Vagina (tissue), 2 donors: Measurements from ENCODE around the gene NLGN1. TPM values are rescaled to one million over a fixed set of nuclear protein-coding genes. Genes with fewer than 3 reads are reported as not detected.

Experiments used
- DNase-seq, 2 donors: peaks; one replicate each; pipeline ENCODE4 v3.0.0-alpha.2; 2017; ENCODE audit errors: extremely low spot score in 2 of 2
- H3K27ac ChIP-seq: fragments of 200-600 bp; sonication (generic); one replicate; pipeline ENCODE4 v1.5.1; 2019
- H3K27me3 ChIP-seq: fragments of 200-600 bp; sonication (generic); one replicate; pipeline ENCODE4 v1.5.1; 2019
- H3K36me3 ChIP-seq, 2 donors: fragments of 200-600 bp; sonication (generic); one replicate each; pipeline ENCODE4 v1.5.1; 2017 to 2019
- H3K4me1 ChIP-seq: fragments of 200-600 bp; sonication (generic); one replicate; pipeline ENCODE4 v1.5.1; 2019
- H3K4me3 ChIP-seq, 2 donors: fragments of 200-600 bp; sonication (generic); 1 replicate in 1 of 2; 2 replicates in 1 of 2; pipeline ENCODE4 v1.5.1; 2016 to 2019
- H3K9me3 ChIP-seq: fragments of 200-600 bp; sonication (generic); one replicate; pipeline ENCODE4 v1.5.1; 2019
- POLR2A ChIP-seq, 2 donors: fragments of 450-650 bp; IDR thresholded peaks; one replicate each; pipeline ENCODE4 v1.6.1; 2017; ENCODE audit warnings: antibody characterized with exemption in 2 of 2, mild to moderate bottlenecking in 2 of 2, moderate library complexity in 2 of 2
- POLR2AphosphoS5 ChIP-seq, 2 donors: sonication (generic); formaldehyde crosslinking; IDR thresholded peaks; one replicate each; pipeline ENCODE4 v1.9.0; 2017; ENCODE audit warnings: antibody characterized with exemption in 2 of 2, mild to moderate bottlenecking in 2 of 2, low read depth in 1 of 2; ENCODE audit not compliant: insufficient read depth in 1 of 2
- intact Hi-C: fragments of 100-400 bp; cut with DNase I; formaldehyde crosslinking; loops from one replicate; pipeline ENCODE4 v1.15.1; 2023
- total RNA-seq: library from RNA; depleted of rRNA; stranded (reverse); fragments of >200 nt; gene quantifications from one replicate; pipeline ENCODE4 v1.2.3, GENCODE V29; 2016
- TF ChIP-seq, protein P1 (sequence below), 3 experiments: fragments of 450-650 bp in 2 of 3; fragments of 200-600 bp in 1 of 3; sonication (generic) in 1 of 3; IDR thresholded peaks; one replicate each; pipeline ENCODE4 v1.5.1; 2017 to 2019; ENCODE audit warnings: antibody characterized with exemption in 3 of 3, mild to moderate bottlenecking in 2 of 3, moderate library complexity in 2 of 3

NLGN1 gene
- total RNA-seq, 1 donor from 2014 or later = 4.7 TPM

DNA sequence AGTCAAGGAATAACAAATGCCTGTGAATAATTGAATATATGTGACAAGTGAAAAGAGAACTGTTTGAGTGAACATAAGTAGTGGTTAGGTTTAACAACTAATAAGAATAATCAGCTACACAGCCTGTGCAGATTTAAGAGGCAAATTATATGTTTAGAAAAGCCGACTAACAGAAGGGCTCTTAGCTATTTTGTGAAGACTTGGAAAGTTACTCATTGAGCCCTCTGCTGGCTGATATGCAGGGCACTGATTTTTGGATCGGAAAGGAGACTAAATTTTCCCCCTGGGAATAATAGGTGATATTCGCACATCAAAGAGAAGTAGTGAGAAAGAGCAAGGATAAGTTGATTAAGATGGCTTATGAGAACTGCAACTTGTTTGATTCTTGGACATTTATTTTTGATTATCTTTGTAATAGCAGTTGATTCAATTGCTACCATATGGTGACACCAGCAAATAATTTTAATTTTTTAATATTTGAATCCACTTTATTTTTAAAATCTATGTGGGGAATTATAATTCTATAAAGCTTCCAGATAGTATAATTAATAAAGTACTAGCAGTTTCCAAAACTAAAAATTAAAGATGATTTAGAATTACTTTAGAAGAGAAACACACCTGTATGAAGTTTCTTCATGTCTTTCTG lies 156.2 kb downstream of the NLGN1 start:
- H3K4me1 ChIP-seq = no peaks in the 10 kb centered on the region
- intact Hi-C loops = no loop called here
- no peak overlapping the region for H3K27ac ChIP-seq
- DNase-seq = no peak
- no peaks in the 10 kb centered on the region for H3K36me3 ChIP-seq
- no peaks in the 10 kb centered on the region for H3K27me3 ChIP-seq
- TF ChIP-seq, protein P1, sequence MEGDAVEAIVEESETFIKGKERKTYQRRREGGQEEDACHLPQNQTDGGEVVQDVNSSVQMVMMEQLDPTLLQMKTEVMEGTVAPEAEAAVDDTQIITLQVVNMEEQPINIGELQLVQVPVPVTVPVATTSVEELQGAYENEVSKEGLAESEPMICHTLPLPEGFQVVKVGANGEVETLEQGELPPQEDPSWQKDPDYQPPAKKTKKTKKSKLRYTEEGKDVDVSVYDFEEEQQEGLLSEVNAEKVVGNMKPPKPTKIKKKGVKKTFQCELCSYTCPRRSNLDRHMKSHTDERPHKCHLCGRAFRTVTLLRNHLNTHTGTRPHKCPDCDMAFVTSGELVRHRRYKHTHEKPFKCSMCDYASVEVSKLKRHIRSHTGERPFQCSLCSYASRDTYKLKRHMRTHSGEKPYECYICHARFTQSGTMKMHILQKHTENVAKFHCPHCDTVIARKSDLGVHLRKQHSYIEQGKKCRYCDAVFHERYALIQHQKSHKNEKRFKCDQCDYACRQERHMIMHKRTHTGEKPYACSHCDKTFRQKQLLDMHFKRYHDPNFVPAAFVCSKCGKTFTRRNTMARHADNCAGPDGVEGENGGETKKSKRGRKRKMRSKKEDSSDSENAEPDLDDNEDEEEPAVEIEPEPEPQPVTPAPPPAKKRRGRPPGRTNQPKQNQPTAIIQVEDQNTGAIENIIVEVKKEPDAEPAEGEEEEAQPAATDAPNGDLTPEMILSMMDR (IDR thresholded peaks at IDR 0.05) = peak in 2 of 3 experiments; percentile 43 to 54
- TF ChIP-seq POLR2A (IDR thresholded peaks at IDR 0.05) = no peak
- no peak for TF ChIP-seq POLR2AphosphoS5 (IDR thresholded peaks at IDR 0.05; ENCODE audit: insufficient read depth in 1 of 2, low read depth in 1 of 2)
- no peak overlapping the region for H3K4me3 ChIP-seq
- no peaks in the 10 kb centered on the region for H3K9me3 ChIP-seq

DNA sequence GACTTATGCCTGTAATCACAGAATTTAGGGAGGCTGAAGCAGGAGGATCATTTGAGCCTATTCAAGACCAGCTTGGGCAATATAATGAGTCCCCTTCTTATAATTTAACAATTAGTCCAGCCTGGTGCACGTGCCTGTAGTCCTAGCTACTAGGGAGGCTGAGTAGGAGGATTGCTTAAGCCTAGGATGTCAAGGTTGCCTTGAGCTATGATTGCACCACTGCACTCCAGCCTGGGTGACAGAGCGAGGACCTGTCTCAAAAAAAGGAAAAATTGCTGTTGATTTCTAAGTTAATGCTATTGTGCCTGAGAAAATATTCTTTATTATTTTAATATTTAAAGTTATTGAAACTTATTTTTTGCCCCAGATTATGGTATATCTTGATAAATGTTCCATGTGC lies 159.0 kb downstream of the NLGN1 start:
- no peak overlapping the region for H3K4me3 ChIP-seq
- intact Hi-C loops = no loop called here
- no peaks in the 10 kb centered on the region for H3K36me3 ChIP-seq
- H3K27me3 ChIP-seq = no peaks in the 10 kb centered on the region
- no peaks in the 10 kb centered on the region for H3K9me3 ChIP-seq
- H3K27ac ChIP-seq = no peak overlapping the region
- TF ChIP-seq, protein P1 (IDR thresholded peaks at IDR 0.05) = no peak
- TF ChIP-seq POLR2AphosphoS5 (IDR thresholded peaks at IDR 0.05; ENCODE audit: insufficient read depth in 1 of 2, low read depth in 1 of 2) (no peak), POLR2A (IDR thresholded peaks at IDR 0.05) (no peak)
- H3K4me1 ChIP-seq = no peaks in the 10 kb centered on the region
- no peak for DNase-seq

DNA sequence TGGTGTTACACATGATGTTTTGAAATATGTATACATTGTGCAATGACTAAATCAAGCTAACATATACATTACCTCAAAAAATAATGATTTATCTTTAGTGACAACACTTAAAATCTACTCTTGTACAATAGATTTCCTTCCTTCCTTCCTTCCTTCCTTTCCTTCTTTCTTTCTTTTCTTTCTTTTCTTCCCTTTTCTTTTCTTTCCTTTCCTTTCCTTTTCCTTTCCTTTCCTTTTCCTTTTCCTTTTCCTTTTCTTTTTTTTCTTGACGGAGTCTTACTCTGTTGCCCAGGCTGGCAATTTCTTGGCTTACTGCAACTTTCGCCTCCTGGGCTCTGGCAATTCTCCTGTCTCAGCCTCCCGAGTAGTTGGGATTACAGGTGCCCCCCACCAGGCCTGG lies 170.5 kb downstream of the NLGN1 start:
- no peak for DNase-seq
- Histone ChIP-seq H3K9me3 (no peaks in the 10 kb centered on the region), H3K27ac (no peak overlapping the region), H3K4me3 (no peak overlapping the region), H3K36me3 (no peaks in the 10 kb centered on the region), H3K27me3 (no peaks in the 10 kb centered on the region), H3K4me1 (no peaks in the 10 kb centered on the region)
- TF ChIP-seq POLR2A (IDR thresholded peaks at IDR 0.05) (no peak), POLR2AphosphoS5 (IDR thresholded peaks at IDR 0.05; ENCODE audit: insufficient read depth in 1 of 2, low read depth in 1 of 2) (no peak)
- TF ChIP-seq, protein P1 (IDR thresholded peaks at IDR 0.05) = no peak
- intact Hi-C loops = no loop called here

DNA sequence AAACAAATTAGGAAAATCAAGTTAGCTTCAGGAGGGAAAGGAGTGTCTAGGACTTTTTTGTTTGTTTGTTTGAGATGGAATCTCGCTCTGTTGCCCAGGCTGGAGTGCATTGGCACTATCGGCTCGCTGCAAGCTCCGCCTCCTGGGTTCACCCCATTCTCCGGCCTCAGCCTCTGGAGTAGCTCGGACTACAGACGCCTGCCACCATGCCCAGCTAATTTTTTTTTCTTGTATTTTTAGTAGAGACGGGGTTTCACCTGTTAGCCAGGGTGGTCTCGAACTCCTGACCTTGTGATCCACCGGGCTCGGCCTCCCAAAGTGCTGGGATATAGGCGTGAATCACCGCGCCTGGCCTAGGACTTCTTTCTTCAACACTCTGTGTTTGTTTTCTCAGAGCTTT lies 171.1 kb downstream of the NLGN1 start:
- Histone ChIP-seq H3K4me1 (no peaks in the 10 kb centered on the region), H3K27ac (no peak overlapping the region), H3K4me3 (no peak overlapping the region), H3K27me3 (no peaks in the 10 kb centered on the region), H3K36me3 (no peaks in the 10 kb centered on the region), H3K9me3 (no peaks in the 10 kb centered on the region)
- DNase-seq = no peak
- intact Hi-C loops = no loop called here
- TF ChIP-seq, protein P1 (IDR thresholded peaks at IDR 0.05) = no peak
- TF ChIP-seq POLR2A (IDR thresholded peaks at IDR 0.05) = no peak
- no peak for TF ChIP-seq POLR2AphosphoS5 (IDR thresholded peaks at IDR 0.05; ENCODE audit: insufficient read depth in 1 of 2, low read depth in 1 of 2)

DNA sequence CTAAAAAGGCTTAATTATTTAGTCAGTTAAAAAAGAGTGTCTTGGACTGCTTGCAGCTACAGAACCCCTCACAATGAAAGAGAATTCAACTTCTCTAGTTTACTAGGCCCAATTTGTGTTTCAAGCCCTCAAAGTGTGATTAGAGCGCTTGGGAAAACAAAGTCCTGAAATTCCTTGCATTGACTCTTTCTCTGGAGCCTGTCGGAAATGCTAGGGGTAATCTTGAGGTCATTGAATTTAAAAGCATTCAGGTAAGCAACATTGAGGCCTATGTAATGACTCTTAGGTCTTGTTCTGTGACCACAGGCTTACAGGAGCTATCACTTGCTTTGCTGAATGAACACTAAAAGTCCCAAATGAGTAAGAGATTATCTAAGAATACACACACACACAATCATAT lies 186.0 kb downstream of the NLGN1 start:
- Histone ChIP-seq H3K4me1 (peaks cover 5% of the 10 kb centered on the region), H3K36me3 (no peaks in the 10 kb centered on the region), H3K27me3 (no peaks in the 10 kb centered on the region), H3K9me3 (no peaks in the 10 kb centered on the region), H3K4me3 (no peak overlapping the region), H3K27ac (no peak overlapping the region)
- TF ChIP-seq POLR2AphosphoS5 (IDR thresholded peaks at IDR 0.05; ENCODE audit: insufficient read depth in 1 of 2, low read depth in 1 of 2) (no peak), POLR2A (IDR thresholded peaks at IDR 0.05) (no peak)
- TF ChIP-seq, protein P1 (IDR thresholded peaks at IDR 0.05) = no peak
- intact Hi-C loops = no loop called here
- DNase-seq = no peak
